ENCODE data around the gene PNPLA7.

GRCh38 chr9:137428311-137428630, 121.9 kb downstream of the PNPLA7 start:
- TF ChIP-seq CTCF (IDR thresholded peaks at IDR 0.05) (no peak), EZH2 (IDR thresholded peaks at IDR 0.05; ENCODE audit: borderline replicate concordance, insufficient read depth, low read depth, low read length, poor library complexity, severe bottlenecking) (no peak)

All from B cell (primary cell).